ENCODE measurements around the gene MOB2. TPM values are rescaled to one million over a fixed set of nuclear protein-coding genes. Genes with fewer than 3 reads are reported as not detected.
A peak's percentile ranks its signal among the peaks of the same experiment; 100 is the strongest.

The MOB2 gene
- total RNA-seq, 2 donors from 2014 or later: 11.4 to 31.3 TPM

GRCh38 chr11:1494650-1495049, 8.1 kb upstream of the MOB2 start:
- peaks cover 7% of the 10 kb centered on the region for H3K4me1 ChIP-seq
- ATAC-seq (peak; percentile 75), DNase-seq (peak in 1 of 4 donors; percentile 20)
- no peaks in the 10 kb centered on the region for H3K36me3 ChIP-seq (replicated peaks in 1 of 2; ENCODE audit: insufficient read depth in 1 of 2, low read depth in 2 of 2)
- intact Hi-C loops (cut with DNase I): no loop called here
- no peak overlapping the region for H3K4me3 ChIP-seq
- no peaks in the 10 kb centered on the region for H3K9me3 ChIP-seq
- H3K27me3 ChIP-seq: no peaks in the 10 kb centered on the region
- whole genome bisulfite sequencing, 2 donors: 18 to 25% methylated on average over 3 of the region's 3 CpGs
- peak in 1 of 7 experiments; percentile 20 for TF ChIP-seq CTCF (IDR thresholded peaks at IDR 0.05)
- no peak for TF ChIP-seq POLR2A (IDR thresholded peaks at IDR 0.05)
- no peak overlapping the region for H3K27ac ChIP-seq

- TF ChIP-seq CTCF (IDR thresholded peaks at IDR 0.05): no peak
- no peak for TF ChIP-seq POLR2A (IDR thresholded peaks at IDR 0.05)
- Histone ChIP-seq H3K4me1 (peaks cover 9% of the 10 kb centered on the region), H3K27me3 (no peaks in the 10 kb centered on the region), H3K27ac (no peak overlapping the region), H3K4me3 (no peak overlapping the region), H3K9me3 (no peaks in the 10 kb centered on the region), H3K36me3 (replicated peaks in 1 of 2; ENCODE audit: insufficient read depth in 1 of 2, low read depth in 2 of 2) (no peaks in the 10 kb centered on the region)
- intact Hi-C loops (cut with DNase I): no loop called here
- WGBS, 2 donors: 93 to 97% methylated on average over 3 of the region's 3 CpGs
- no peak for DNase-seq
- no peak for ATAC-seq
Observed at GRCh38 chr11:1493650-1494244, 7.2 kb upstream of the MOB2 start.

- Histone ChIP-seq H3K27me3 (no peaks in the 10 kb centered on the region), H3K27ac (no peak overlapping the region), H3K4me3 (no peak overlapping the region), H3K4me1 (peaks cover 31% of the 10 kb centered on the region), H3K9me3 (no peaks in the 10 kb centered on the region), H3K36me3 (replicated peaks in 1 of 2; ENCODE audit: insufficient read depth in 1 of 2, low read depth in 2 of 2) (no peaks in the 10 kb centered on the region)
- no peak for TF ChIP-seq POLR2A (IDR thresholded peaks at IDR 0.05)
- ATAC-seq (no peak), DNase-seq (no peak)
- WGBS, 2 donors: 87 to 93% methylated on average over 12 of the region's 12 CpGs
- intact Hi-C loops (cut with DNase I): no loop called here
Observed at GRCh38 chr11:1491379-1491778, 4.8 kb upstream of the MOB2 start.

- H3K4me3 ChIP-seq: no peak overlapping the region
- TF ChIP-seq CTCF (IDR thresholded peaks at IDR 0.05) (no peak), POLR2A (IDR thresholded peaks at IDR 0.05) (no peak)
- no peak for ATAC-seq
- WGBS, 2 donors: 80 to 84% methylated on average over 7 of the region's 7 CpGs
- no peak for DNase-seq
- H3K27ac ChIP-seq: no peak overlapping the region
- no peaks in the 10 kb centered on the region for H3K27me3 ChIP-seq
- no peaks in the 10 kb centered on the region for H3K9me3 ChIP-seq
- intact Hi-C loops (cut with DNase I): no loop called here
- H3K36me3 ChIP-seq (replicated peaks in 1 of 2; ENCODE audit: insufficient read depth in 1 of 2, low read depth in 2 of 2): no peaks in the 10 kb centered on the region
- H3K4me1 ChIP-seq: peaks cover 38% of the 10 kb centered on the region
Observed at GRCh38 chr11:1490651-1491050, 4.1 kb upstream of the MOB2 start.

GRCh38 chr11:1488575-1489180, 2.1 kb upstream of the MOB2 start:
- H3K36me3 ChIP-seq (replicated peaks in 1 of 2; ENCODE audit: insufficient read depth in 1 of 2, low read depth in 2 of 2): no peaks in the 10 kb centered on the region
- peak in 1 of 4 donors; percentile 14 for DNase-seq
- no peak overlapping the region for H3K27ac ChIP-seq
- peaks cover 39% of the 10 kb centered on the region for H3K4me1 ChIP-seq
- H3K4me3 ChIP-seq: no peak overlapping the region
- TF ChIP-seq POLR2A (IDR thresholded peaks at IDR 0.05): no peak
- no peak for TF ChIP-seq CTCF (IDR thresholded peaks at IDR 0.05)
- no peaks in the 10 kb centered on the region for H3K9me3 ChIP-seq
- no peaks in the 10 kb centered on the region for H3K27me3 ChIP-seq
- no peak for ATAC-seq
- intact Hi-C loops (cut with DNase I): no loop called here
- WGBS, 2 donors: 74 to 79% methylated on average over 20 of the region's 20 CpGs

Measured in body of pancreas (tissue), 4 donors.